SJSA1 (cell line): ENCODE measurements around the gene AIF1L. TPM values are rescaled to one million over a fixed set of nuclear protein-coding genes. Genes with fewer than 3 reads are reported as not detected.

Experiments
- DNase-seq, 2 experiments: peaks; one replicate each; pipeline ENCODE4 v3.0.0-alpha.2; 2015 to 2020; ENCODE audit warnings: low spot score in 2 of 2, low read depth in 1 of 2
- H3K27ac ChIP-seq: fragments of 250-450 bp; sonication (Bioruptor Pico); 2 replicates; pipeline ENCODE4 v1.5.1; 2020; ENCODE audit warnings: mild to moderate bottlenecking, moderate library complexity
- H3K27me3 ChIP-seq: fragments of 250-450 bp; sonication (Bioruptor Pico); replicated peaks from 2 replicates; pipeline ENCODE4 v1.5.1; 2020; ENCODE audit warnings: mild to moderate bottlenecking, moderate library complexity
- H3K36me3 ChIP-seq: fragments of 250-450 bp; sonication (Bioruptor Pico); 2 replicates; pipeline ENCODE4 v1.5.1; 2020; ENCODE audit warnings: mild to moderate bottlenecking
- H3K4me1 ChIP-seq: fragments of 250-450 bp; sonication (Bioruptor Pico); replicated peaks from 2 replicates; pipeline ENCODE4 v1.6.1; 2021; ENCODE audit warnings: mild to moderate bottlenecking
- H3K4me3 ChIP-seq: fragments of 250-450 bp; sonication (Bioruptor Pico); 2 replicates; pipeline ENCODE4 v1.5.1; 2020; ENCODE audit warnings: mild to moderate bottlenecking
- H3K9me3 ChIP-seq: fragments of 250-450 bp; sonication (Bioruptor Pico); replicated peaks from 2 replicates; pipeline ENCODE4 v1.5.1; 2020; ENCODE audit warnings: mild to moderate bottlenecking
- total RNA-seq: library from RNA; depleted of rRNA; stranded (reverse); fragments of >200 nt; shearing (Covaris generic); gene quantifications from 2 replicates; pipeline ENCODE4 v1.2.3, GENCODE V29; 2014; rRNA removed

AIF1L gene
- total RNA-seq, 1 experiment from 2014 or later = 0.61 TPM

DNA sequence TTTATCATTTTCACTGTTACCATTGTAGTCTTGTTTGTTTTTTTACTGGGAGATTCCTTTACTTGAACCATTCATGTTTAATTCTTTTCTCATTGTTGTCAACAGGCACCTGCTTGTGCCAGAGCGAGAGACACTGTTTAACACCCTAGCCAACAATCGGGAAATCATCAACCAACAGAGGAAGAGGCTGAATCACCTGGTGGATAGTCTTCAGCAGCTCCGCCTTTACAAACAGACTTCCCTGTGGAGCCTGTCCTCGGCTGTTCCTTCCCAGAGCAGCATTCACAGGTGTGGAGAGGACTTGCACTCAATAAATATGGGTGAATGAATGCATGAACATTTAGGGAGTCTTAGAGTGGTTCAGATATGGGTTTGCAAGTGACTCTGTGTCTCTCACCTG lies 66.6 kb downstream of the AIF1L start:
- DNase-seq = no peak
- peaks cover 68% of the 10 kb centered on the region for H3K36me3 ChIP-seq
- no peaks in the 10 kb centered on the region for H3K27me3 ChIP-seq
- no peak overlapping the region for H3K27ac ChIP-seq
- H3K4me3 ChIP-seq = no peak overlapping the region
- no peaks in the 10 kb centered on the region for H3K4me1 ChIP-seq
- no peaks in the 10 kb centered on the region for H3K9me3 ChIP-seq

DNA sequence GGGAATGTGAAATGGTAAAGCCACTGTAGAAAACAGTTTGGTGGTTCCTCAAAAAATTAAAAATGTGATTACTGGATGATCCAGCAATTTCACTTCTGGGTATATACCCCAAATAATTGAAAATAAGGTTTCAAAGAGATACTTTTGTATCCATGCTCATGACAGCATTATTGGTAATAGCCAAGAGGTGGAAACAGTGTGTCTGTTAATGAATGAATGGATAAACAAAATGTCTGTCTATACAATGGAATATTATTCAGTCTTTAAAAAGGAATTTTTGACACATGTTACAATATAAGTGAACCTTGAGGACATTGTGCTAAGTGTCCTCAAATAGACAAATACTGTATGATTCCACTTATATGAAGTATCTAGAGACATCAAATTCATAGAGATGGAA lies 69.2 kb downstream of the AIF1L start:
- H3K4me1 ChIP-seq = no peaks in the 10 kb centered on the region
- DNase-seq = no peak
- H3K36me3 ChIP-seq = peaks cover 49% of the 10 kb centered on the region
- H3K9me3 ChIP-seq = no peaks in the 10 kb centered on the region
- no peak overlapping the region for H3K27ac ChIP-seq
- H3K4me3 ChIP-seq = no peak overlapping the region
- no peaks in the 10 kb centered on the region for H3K27me3 ChIP-seq

DNA sequence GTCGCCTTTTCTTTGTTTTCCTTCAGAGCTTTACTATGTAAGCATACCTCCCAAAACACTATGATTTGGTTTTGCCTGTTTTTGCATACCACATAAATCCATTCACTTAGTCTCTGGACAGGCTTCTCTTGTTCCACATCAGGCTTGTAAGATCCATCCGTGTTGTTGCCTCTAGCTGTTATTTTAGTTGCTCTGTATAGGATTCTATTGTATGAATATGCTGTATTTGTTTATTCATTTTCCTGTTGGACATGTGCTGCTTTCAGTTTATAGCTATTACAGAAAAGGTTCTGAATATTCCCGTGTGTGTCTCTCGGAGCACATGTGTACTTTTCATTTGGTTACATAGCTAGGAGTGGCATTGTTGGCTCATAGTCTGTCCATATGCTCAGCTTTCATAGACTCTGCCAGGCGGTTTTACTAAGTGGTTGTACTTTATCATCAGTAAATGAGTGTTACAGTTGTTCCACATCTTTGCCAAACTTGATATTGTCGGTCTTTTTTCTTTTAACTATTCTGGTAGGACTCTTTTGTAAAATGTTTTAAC lies 70.9 kb downstream of the AIF1L start:
- no peak for DNase-seq
- H3K27ac ChIP-seq = no peak overlapping the region
- H3K4me1 ChIP-seq = no peaks in the 10 kb centered on the region
- no peaks in the 10 kb centered on the region for H3K27me3 ChIP-seq
- H3K36me3 ChIP-seq = peaks cover 45% of the 10 kb centered on the region
- no peak overlapping the region for H3K4me3 ChIP-seq
- H3K9me3 ChIP-seq = no peaks in the 10 kb centered on the region

DNA sequence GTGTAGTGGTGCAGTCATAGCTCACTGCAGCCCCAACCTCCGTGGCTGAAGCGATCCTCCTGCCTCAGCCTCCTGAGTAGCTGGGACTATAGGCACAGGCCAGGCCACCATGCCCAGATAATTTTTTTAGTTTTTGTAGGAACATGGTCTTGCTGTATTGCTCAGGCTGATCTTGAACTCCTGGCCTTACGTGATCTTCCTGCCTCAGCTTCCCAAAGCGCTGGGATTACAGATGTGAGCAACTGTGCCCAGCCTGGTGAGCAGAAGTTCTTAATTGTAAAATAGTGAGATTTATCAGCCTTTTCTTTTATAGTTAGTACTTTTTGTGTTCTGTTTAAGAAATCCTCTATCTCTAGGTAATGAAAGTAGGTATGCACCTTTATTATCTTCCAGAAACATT lies 71.6 kb downstream of the AIF1L start:
- DNase-seq = no peak
- H3K36me3 ChIP-seq = peaks cover 37% of the 10 kb centered on the region

DNA sequence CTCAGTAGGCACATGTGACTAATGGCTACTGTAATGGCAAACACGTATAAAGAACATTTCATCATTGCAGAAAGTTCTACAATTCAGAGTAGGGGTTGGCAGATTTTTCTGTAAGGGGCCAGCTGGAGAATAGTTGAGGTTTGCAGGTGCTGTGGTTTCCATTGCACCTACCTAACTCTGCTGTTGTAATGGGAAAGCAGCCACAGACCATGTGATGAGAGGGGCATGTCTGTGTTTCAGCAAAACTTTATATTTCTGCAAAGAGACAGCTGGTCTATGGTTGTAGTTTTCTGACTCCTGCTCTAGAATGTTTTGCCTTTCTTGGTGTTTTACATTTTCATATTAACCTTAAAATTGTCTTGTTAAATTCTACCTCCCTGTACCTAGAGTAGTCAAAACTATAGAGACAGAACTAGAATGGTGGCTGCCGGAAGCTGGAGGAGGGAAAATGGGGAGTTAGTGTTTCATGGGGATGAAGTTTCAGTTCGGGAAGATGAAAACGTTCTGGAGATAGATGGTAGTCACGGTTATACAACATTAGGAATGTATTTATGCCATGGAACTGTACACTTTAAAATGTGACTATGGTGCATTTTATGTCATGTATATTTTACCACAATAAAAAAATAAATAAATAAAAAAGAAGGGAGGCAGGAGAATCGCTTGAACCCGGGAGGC lies 73.4 kb downstream of the AIF1L start:
- DNase-seq = no peak
- Histone ChIP-seq H3K9me3 (no peaks in the 10 kb centered on the region), H3K4me3 (no peak overlapping the region), H3K4me1 (no peaks in the 10 kb centered on the region), H3K27ac (no peak overlapping the region), H3K36me3 (peaks cover 30% of the 10 kb centered on the region), H3K27me3 (no peaks in the 10 kb centered on the region)

More for the DNA sequence above, 71.6 kb downstream of the AIF1L start:
- no peaks in the 10 kb centered on the region for H3K9me3 ChIP-seq
- no peaks in the 10 kb centered on the region for H3K4me1 ChIP-seq
- H3K4me3 ChIP-seq = no peak overlapping the region
- H3K27me3 ChIP-seq = no peaks in the 10 kb centered on the region
- no peak overlapping the region for H3K27ac ChIP-seq

Other genes with a start within 250 kb of the AIF1L start
- gene QRFP, start 199.7 kb upstream of the AIF1L start, total RNA-seq = not detected in 2 replicates
- gene FIBCD1, start 157.3 kb upstream of the AIF1L start, total RNA-seq = 0.08 TPM in 1 of 2 replicates, not detected in the other
- not detected in 2 replicates for gene LAMC3, start 87.4 kb upstream of the AIF1L start, total RNA-seq
- 9.9 and 10.8 TPM in 2 replicates for gene NUP214, start 29.1 kb downstream of the AIF1L start, total RNA-seq
- gene FAM78A, start 180.0 kb downstream of the AIF1L start, total RNA-seq = 0.03 TPM in 1 of 2 replicates, not detected in the other
- gene PLPP7, start 193.2 kb downstream of the AIF1L start, total RNA-seq = 0.08 TPM in 1 of 2 replicates, not detected in the other